Renal cortical epithelial cell (primary cell): Measurements from ENCODE around the gene ST8SIA4. TPM values are rescaled to one million over a fixed set of nuclear protein-coding genes. Genes with fewer than 3 reads are reported as not detected.

Source experiments
- DNase-seq: peaks from one replicate; pipeline ENCODE4 v3.0.0-alpha.2; 2011; ENCODE audit warnings: low read depth
- total RNA-seq: library from RNA; depleted of rRNA; stranded (reverse); fragments of >200 nt; gene quantifications from 2 replicates; pipeline ENCODE4 v1.2.3, GENCODE V29; 2014

The ST8SIA4 gene
- total RNA-seq, 1 donor from 2014 or later, result 3.9 TPM

DNA sequence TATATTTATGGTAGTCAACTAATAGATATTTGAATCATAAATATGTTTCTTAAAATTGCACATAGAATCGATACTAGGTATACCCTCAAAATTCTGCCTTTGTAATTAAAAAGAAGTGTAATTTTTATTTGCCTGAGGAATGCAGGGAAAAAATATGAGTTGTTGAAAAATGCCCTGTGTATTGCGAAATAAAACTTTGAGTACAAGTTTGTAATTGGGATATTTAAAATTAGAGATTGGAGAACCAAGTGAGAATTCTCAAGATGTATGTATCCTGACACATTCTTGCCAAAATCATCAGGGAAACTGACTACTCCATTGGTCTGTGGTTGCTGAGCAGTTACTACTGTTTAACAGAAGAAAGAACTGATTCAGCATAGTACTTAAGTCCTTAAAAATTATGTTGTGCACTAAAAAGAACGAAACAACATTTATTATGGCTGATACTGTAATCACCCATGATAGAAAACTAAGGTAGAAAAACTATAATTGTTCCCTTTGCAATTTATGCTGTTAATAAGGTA is 36.0 kb downstream of the ST8SIA4 start:
- DNase-seq, result no peak

DNA sequence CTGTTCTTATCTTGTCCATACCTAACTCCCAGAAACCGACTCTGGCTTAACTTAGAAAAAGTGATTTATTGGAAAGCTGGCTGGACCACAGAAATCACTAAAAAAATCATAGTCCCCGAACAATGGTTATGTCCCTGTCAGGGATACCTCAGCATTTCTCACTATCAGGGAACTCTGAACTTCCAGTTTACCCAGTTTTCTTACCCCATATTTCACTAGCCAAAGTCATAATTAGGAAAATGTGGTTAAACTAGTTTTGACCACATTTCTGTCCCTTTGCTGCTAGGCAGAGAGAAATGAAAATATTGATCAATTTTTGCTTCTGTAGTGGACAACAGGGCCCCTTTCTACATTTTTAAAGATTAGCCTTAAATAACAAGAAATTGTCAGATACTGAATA is 38.2 kb downstream of the ST8SIA4 start:
- DNase-seq, result no peak

DNA sequence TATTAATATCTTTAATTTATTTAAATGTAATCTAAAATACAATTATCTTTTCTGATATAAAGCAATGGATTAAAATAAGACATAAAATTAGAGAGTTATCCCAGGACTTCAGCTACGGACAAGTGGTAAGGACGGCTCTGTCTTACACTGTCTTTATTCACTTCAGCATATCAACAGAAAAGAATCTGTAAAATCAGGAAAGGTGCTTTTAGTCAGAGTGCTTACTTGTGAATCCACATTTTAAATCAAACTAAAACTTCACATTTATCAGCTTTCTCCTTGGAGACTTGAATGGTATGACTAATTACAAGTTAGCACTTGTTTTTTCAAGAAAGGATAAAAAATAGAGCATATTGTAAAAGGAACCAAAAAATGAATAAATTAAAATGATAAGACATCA is 39.3 kb downstream of the ST8SIA4 start:
- DNase-seq, result no peak

DNA sequence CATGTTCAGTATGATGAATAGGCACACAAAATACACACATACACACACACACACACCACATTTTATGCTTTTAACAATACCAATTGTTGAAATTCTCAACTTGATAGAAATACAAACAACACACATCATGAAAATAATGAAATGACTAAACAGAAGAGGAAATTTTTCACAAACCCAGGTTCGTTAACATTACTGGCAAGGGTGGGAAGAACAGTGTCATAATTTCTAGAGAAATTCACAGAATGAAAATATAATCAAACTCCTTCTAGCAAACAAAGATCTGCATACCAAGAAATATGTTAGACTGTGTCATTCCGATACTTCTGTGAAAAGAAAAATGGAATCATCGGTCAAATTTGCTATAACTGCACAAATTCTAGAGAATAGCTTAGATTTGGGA is 41.9 kb downstream of the ST8SIA4 start:
- DNase-seq, result no peak

DNA sequence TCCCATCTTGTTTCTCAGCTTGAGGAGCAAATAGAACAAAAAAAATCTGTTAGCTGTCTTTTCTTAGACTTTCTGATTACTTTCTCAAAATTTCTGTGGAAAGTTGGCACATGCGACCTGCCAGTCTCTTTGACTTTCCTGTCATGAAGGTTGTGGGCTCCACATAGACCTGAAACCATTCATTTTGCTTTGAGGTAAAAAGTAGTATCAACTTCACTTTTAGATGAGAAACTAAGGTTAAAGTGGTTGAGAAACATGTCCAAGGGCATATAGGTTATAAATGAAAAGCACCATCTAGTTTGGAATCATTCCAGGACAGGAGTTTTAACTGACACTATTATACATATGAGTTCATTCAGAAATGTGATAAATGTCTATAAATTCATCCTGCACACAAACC is 42.7 kb downstream of the ST8SIA4 start:
- DNase-seq, result no peak

DNA sequence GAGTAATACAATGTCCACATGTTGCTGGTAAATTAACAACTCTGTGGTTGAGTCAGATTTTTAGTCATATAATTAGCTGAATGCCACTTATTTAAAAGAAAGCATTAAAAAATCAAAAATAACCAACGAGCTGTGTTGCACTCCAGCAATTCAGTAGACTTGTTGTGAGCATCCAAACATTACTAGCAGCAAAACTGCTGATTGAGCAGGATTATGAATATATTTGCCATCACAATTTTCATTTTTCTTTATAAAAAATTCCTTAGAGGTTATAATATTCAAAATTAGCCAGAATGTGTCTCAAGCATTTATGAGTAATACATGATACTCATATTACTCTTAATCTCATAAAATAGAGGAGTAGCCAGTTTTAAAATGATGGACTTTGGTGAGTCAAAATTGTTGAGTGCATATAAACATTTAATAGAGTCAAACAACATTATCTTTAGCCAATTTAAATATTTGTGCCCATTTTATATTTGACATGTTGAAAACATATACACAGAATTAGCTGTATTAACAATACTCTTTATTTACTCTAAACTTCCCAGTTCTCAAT is 44.0 kb downstream of the ST8SIA4 start:
- DNase-seq, result no peak

DNA sequence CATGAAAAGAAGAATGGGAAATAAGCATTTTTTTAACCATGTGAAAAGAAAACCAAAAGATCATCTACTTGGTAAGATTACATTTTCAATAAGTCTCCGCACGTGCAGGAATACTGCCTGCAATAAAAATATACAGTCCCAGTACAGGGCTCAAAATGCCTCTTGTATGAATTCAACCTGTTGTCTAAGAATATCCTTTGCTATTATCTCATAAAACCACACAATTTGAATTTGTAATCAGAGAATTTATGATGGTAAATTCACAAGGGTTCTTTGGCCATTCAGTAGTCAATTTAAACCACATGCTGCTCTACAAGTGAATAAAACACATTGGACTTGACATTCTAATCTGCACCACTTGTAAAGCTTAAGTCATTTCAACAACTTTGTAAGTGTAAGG is 46.6 kb downstream of the ST8SIA4 start:
- no peak for DNase-seq

DNA sequence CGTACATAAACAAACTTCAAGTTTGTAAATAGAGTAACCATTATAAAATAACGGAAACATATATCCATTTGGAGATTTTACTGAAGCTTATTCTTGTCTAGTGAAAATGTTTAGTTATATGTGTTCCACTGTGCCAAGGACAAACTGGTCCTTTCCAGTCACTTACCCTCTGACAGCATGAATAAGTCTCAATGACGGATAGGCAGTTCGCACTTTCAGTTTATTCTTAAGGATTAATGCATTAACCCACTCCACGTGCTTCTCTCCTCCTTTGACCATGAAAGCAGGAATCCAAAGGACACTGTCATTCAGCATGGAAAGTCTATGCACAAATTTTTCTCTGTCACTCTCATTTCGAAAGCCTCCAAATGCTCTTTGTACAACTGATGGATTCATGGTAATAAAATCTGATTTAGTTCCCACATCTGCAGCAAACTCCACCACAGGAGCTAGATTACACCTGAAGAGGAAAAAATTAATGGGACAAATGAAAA is 47.1 kb downstream of the ST8SIA4 start:
- no peak for DNase-seq

DNA sequence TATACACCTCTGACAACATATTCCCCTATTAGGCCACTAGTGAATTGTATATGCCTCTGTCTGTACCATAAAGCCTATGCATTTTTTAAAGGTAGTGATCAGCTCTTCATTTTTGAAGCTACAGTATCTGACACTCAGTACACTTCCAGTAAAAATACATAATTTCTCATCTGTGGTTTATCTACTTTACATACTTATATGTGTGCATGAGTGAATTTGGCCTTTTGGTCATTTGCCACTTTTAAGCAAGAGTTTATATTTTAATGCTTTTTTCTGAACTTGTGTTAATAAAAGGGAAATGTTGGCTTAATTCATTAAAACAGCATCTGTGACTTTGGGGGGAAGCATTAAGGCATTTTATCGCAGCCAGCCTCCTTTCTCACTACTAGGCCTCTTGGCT is 47.8 kb downstream of the ST8SIA4 start:
- no peak for DNase-seq

DNA sequence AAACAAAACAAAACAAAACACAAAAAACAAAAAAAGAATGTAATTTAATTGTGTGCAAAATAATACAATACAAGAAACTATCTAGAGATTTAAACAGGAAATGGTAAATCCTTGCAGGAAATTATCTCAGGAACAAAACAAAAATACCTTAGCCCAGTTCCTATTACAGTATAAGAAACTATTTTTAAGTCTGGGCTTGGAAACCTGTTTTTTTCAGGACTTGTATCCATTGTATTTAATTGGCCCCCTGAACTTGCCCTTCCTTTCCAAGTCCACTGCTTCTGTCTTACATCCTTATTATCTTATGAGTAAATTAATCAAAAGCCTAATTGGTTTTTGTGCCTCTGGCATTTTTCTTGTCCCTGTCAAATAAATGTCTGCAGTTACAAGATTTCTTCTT is 48.5 kb downstream of the ST8SIA4 start:
- DNase-seq, result no peak

DNA sequence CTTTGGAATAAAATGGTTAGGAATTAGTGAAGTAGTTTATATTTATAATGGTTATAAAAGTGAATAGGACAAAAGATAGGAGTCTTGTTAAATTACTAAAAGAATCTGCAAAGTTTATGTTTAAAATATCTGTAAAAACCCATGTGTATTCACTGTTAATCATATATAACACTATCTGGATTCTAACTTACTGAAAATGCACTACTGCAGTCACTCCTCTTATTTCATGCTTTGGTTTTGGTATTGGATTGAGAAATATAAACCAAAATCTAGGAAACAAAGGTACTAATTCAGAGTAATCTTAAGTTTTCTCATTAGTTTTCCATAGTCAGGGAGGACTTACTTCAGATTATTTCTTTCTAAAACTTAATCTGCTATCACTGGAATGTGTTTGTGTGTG is 49.5 kb downstream of the ST8SIA4 start:
- no peak for DNase-seq

DNA sequence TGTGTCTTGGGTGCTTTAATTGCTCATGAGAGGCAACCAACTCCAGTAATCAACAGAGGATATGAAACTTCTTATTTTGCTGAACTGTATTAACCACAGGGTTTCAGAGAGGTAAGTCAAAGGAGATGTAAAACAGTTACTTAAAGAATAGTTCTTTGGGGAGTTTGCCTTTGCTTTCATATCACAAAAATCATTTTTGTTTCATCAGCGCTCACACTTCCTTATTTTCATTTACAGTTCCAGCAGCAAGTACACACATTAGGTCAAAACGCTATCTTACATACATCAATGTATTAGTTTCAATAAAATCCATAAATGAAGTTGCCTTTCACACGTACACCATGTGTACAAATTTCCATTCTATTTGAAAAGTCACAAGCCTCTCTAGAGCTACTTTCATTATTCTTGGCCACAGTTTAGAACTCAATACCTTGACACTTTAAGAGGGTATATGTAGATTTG is 50.1 kb downstream of the ST8SIA4 start:
- no peak for DNase-seq

DNA sequence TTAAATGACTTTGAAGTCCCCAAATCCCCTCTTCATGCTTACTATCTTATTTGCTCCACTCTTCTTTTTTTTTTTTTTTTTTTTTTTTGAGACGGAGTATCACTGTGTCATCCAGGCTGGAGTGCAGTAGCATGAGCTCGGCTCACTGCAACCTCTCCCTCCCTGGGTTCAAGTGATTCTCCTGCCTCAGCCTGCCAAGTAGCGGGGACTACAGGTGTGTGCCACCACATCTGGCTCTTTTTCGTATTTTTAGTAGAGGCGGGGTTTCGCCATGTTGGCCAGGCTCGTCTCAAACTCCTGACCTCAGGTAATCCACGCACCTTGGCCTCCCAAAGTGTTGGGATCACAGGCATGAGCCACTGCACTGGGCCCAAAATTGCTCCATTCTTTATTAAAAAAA is 51.0 kb downstream of the ST8SIA4 start:
- DNase-seq, result no peak

DNA sequence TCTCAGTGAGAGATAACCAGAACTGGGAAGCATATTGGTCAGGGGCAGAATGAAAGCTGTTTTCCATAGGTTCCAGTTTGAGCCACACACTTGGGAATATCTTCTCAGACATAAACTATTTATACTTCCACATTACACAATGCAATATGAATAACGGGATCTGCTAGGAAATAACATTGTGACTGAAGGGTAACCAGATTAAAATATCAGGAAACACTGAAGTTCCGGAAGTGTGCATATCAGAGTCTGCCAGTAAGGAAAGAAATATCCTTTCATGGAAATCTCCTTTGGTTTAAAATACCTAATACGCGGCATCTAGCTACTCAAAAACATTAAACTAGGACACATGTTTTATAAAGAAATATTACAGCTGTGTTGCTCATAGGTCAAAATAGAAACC is 56.3 kb downstream of the ST8SIA4 start:
- no peak for DNase-seq

DNA sequence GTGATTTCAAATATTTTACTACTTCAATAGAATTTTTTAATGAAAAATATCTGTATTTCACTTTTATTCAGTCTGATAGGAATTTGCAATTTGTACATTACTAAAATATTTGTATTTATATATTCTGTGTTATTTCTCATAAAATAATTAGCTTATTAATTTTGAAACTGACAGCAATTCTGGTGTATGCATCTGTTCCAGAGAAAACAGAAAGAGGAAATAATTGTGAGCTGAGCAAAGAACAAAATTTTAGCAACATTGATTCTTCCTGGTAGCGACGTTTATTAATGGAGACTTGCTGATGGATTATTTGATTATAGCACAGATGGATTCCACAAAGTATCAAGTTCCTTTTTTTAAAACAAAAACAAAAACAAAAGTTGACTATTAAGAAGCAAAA is 61.0 kb downstream of the ST8SIA4 start:
- DNase-seq, result no peak

DNA sequence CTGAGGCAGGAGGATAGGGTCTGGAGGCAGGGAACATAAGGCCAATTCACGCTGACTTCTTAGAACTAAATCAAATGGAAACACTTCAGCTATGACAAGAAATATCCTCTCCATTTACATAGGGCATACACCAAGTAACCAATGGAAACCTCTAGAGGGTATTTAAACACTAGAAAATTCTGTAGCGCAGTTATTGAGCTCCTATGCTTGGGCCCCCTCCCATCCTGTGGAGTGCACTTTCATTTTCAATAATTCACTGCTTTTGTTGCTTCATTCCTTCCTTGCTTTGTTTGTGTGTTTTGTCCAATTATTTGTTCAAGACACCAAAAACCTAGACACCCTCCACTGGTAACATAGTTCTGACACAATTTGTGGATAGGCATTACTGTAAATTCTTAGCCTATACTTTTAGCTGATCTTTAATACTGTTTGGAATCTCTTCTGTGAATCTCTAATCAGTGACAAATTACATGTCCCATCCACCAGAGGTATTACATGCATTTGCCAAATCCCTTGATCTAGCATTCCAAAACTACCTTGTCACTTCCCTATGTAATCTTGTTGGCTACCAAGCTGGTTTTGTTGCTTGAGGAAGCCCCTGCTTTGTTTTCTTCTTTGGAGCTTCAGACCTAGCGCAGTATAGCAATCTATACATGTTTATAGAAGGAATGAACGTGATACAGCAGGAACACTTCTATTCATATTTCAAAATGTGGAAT is 61.6 kb downstream of the ST8SIA4 start:
- peak; percentile 59 for DNase-seq

DNA sequence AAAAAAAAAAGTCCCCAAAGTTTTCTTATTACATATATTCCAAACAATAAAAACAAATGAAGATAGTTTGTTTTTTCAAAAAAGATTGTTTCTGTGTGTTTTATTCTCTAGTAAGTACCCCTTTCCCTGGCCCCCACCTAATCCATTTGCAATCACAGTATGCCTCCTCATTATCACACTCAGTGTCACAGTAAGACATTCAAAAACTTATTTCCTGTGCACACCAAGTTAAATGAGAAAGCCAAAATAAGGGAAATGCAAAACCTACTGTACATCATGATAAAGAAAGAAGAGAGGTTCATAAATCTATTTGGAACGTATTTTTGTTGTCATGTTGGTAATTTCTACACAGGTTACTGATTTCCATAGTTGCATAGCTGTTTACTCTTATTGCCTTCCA is 62.3 kb downstream of the ST8SIA4 start:
- no peak for DNase-seq

DNA sequence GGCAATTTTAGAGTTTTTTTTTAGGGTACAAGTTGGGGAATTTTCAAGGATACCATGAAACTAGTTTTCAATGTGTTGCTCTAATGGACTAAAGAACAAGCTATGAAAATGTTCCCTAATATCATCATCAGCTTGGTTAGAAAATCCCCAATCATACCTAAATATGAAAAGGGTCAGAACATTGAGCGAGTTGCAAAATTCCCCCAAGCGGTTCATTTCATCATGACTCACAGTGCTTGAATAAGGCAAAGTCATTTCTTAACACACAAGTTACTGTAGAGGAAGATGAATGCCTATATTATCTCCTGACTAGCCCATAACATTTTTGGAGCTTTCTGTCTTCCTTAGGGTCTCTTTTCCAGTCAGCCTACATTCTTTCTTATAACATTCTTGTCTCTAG is 62.7 kb downstream of the ST8SIA4 start:
- peak; percentile 33 for DNase-seq

DNA sequence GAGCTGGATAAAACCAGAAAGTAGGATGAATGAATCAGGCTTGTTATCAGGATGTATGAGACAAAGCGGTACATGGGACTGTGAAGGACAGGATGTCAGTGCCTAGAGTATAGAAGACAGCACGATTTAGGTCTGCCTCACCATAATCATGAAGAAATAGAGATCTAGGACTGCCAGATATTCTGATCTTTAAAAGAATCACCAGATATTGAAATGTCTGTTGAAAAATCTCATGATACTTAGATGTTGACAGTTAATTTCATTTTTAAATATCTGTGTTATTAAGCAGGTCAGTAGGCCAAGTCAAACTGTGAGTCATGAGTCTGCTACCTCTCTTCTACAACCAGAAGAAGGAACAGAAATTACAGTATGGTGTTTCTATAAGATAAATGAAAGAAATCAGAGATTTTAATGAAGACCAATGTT is 65.0 kb downstream of the ST8SIA4 start:
- peak; percentile 6 for DNase-seq

DNA sequence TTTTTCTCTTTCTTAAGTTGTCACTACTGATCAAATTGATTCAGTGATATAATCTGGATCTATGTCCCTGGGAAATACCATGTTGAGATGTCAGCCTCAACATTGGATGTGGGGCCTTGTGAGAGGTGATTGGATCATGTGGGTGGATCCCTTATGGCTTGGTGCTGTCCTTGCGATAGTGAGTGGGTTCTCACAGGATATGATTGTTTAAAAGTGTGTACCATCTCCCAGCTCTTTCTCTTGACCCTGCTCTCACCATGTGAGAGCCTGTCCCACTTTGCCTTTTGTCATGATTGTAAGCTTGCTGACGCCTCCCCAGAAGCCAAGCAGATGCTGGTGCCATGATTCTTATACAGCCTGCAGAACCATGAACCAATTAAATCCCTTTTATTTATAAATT is 68.6 kb downstream of the ST8SIA4 start:
- DNase-seq, result no peak

DNA sequence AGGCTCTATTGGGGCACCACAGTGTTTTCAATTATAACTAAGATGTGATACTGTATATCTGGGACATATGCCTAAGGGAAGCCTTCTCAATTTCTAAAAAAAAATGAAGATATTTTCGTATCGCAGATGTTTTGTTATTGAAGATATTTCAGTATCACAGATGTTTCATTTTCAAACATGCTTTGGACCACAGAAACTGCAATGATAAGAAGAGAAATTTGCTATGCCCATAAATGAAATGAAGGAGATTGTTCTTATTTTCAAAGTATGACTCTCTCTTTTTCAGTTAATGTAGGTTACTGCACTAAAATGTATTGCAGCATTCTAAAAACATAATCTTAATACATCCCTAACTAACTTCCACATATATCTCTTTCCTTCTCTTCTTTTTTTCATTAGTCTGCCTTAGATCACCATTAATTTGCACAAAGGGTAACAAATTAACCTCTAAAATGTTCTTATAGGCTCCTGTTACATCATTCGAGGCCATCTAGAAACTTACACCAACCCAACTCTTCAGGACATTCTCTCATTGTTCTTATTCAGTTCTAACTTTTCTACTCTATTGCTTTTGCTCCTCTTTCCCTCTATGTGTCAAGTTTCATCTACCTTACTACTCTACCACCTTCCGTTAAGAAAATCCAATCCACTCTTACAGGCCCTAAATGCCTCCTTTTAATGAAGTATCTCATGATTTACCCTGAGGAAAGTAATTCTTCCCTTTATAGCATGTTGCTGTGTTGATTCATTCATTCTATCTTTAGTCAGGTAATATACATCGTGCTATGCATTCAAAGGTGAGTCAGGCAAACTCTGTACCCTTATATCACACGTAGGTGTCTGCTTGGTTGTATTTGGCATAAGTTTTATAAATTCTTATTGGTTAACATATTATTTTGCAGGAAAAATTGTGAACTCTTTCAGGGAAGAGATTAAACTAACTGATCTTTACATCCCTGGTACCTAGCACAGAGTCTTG is 70.5 kb downstream of the ST8SIA4 start:
- no peak for DNase-seq

DNA sequence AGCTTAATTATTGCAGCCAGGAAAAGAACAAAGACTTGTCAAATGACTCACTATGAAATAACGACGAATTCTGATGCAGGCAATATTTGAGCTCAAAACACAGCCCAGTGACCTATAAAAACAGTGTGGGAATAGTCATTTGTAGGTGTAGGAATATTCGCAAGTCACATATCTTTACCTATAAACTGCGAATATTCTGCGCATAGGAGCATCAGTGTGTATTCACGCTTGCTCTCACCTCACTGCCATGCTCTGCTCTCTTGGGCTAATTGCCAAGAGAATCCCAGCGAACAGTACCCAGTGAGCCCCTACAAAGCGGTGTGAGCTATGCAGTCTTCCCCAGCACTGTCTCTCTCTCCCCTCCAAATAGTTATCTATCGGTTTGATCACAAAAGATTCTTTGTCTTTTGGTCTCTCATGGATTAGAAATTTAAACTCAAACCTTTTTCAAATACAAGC is 74.2 kb downstream of the ST8SIA4 start:
- DNase-seq, result peak; percentile 75
